Nephron progenitor cell (in vitro differentiated cells): ENCODE results near the gene CALML5.

Experiments used
- DNase-seq: peaks from one replicate; pipeline ENCODE4 v3.0.0; 2021
- H3K27ac Mint-ChIP-seq: 2 replicates; pipeline ENCODE4 v1.8.0; 2021; ENCODE audit warnings: mild to moderate bottlenecking, moderate library complexity, mixed read lengths
- H3K27me3 Mint-ChIP-seq: 2 replicates; pipeline ENCODE4 v1.8.0; 2021; ENCODE audit warnings: mild to moderate bottlenecking, low read depth, mixed read lengths; ENCODE audit not compliant: poor library complexity
- H3K36me3 Mint-ChIP-seq: 2 replicates; pipeline ENCODE4 v1.8.0; 2021; ENCODE audit warnings: low read depth, mixed read lengths
- H3K4me1 Mint-ChIP-seq: 2 replicates; pipeline ENCODE4 v1.8.0; 2021; ENCODE audit warnings: mixed read lengths
- H3K4me3 Mint-ChIP-seq: 2 replicates; pipeline ENCODE4 v1.8.0; 2021; ENCODE audit warnings: mild to moderate bottlenecking, moderate library complexity, mixed read lengths
- H3K9me3 Mint-ChIP-seq: 2 replicates; pipeline ENCODE4 v1.8.0; 2021; ENCODE audit warnings: mild to moderate bottlenecking, moderate library complexity, mixed read lengths
- CTCF ChIP-seq: fragments of 200-600 bp; sonication (generic); IDR thresholded peaks from 2 replicates; pipeline ENCODE4 v1.5.0; 2021; ENCODE audit warnings: antibody characterized with exemption

The CALML5 gene

GRCh38 chr10:5540080-5540479, 40.7 kb upstream of the CALML5 start:
- TF ChIP-seq CTCF, result no peak
- no peak overlapping the region for H3K4me3 Mint-ChIP-seq
- H3K36me3 Mint-ChIP-seq, result peaks cover 9% of the 10 kb centered on the region
- peaks cover 52% of the 10 kb centered on the region for H3K9me3 Mint-ChIP-seq
- H3K27me3 Mint-ChIP-seq, result peaks cover 7% of the 10 kb centered on the region
- H3K27ac Mint-ChIP-seq, result no peak overlapping the region
- H3K4me1 Mint-ChIP-seq, result peaks cover 17% of the 10 kb centered on the region
- DNase-seq, result no peak

GRCh38 chr10:5538892-5539651, 39.7 kb upstream of the CALML5 start:
- Mint-ChIP-seq H3K36me3 (peaks cover 9% of the 10 kb centered on the region), H3K4me3 (no peak overlapping the region), H3K9me3 (peaks cover 42% of the 10 kb centered on the region), H3K4me1 (peaks cover 26% of the 10 kb centered on the region), H3K27me3 (peaks cover 7% of the 10 kb centered on the region), H3K27ac (no peak overlapping the region)
- no peak for DNase-seq
- no peak for TF ChIP-seq CTCF

GRCh38 chr10:5538446-5538845, 39.1 kb upstream of the CALML5 start:
- H3K27me3 Mint-ChIP-seq, result peaks cover 7% of the 10 kb centered on the region
- H3K27ac Mint-ChIP-seq, result no peak overlapping the region
- H3K4me1 Mint-ChIP-seq, result peaks cover 32% of the 10 kb centered on the region
- no peak overlapping the region for H3K4me3 Mint-ChIP-seq
- peaks cover 5% of the 10 kb centered on the region for H3K36me3 Mint-ChIP-seq
- DNase-seq, result no peak
- no peak for TF ChIP-seq CTCF
- peaks cover 38% of the 10 kb centered on the region for H3K9me3 Mint-ChIP-seq

GRCh38 chr10:5537684-5538083, 38.3 kb upstream of the CALML5 start:
- no peak overlapping the region for H3K4me3 Mint-ChIP-seq
- H3K4me1 Mint-ChIP-seq, result peaks cover 39% of the 10 kb centered on the region
- H3K9me3 Mint-ChIP-seq, result peaks cover 33% of the 10 kb centered on the region
- no peak for TF ChIP-seq CTCF
- H3K36me3 Mint-ChIP-seq, result peaks cover 5% of the 10 kb centered on the region
- no peak overlapping the region for H3K27ac Mint-ChIP-seq
- no peak for DNase-seq
- H3K27me3 Mint-ChIP-seq, result peaks cover 7% of the 10 kb centered on the region

GRCh38 chr10:5536486-5537081, 37.2 kb upstream of the CALML5 start:
- H3K36me3 Mint-ChIP-seq, result no peaks in the 10 kb centered on the region

More at GRCh38 chr10:5536486-5537081, 37.2 kb upstream of the CALML5 start:
- no peak for DNase-seq
- H3K27ac Mint-ChIP-seq, result no peak overlapping the region
- peaks cover 40% of the 10 kb centered on the region for H3K4me1 Mint-ChIP-seq
- peaks cover 7% of the 10 kb centered on the region for H3K27me3 Mint-ChIP-seq
- H3K4me3 Mint-ChIP-seq, result no peak overlapping the region
- TF ChIP-seq CTCF, result no peak
- H3K9me3 Mint-ChIP-seq, result peaks cover 22% of the 10 kb centered on the region
